CD4-positive, alpha-beta memory T cell (primary cell): ENCODE measurements around the gene SNTB2. TPM values are rescaled to one million over a fixed set of nuclear protein-coding genes. Genes with fewer than 3 reads are reported as not detected.
A peak's percentile ranks its signal among the peaks of the same experiment; 100 is the strongest.

ENCODE experiments used
- CTCF ChIA-PET: fragments of 350-600 bp; sonication (Branson Sonifier 250); formaldehyde crosslinking; loops from one replicate; lab custom pipeline; 2021; ENCODE audit warnings: inconsistent platforms; ENCODE audit not compliant: partially characterized antibody; lab: Charles Lee
- POLR2A ChIA-PET: fragments of 350-600 bp; sonication (Branson Sonifier 250); formaldehyde crosslinking; loops from one replicate; lab custom pipeline; 2021; ENCODE audit not compliant: partially characterized antibody; lab: Charles Lee
- DNase-seq, 5 donors: peaks; one replicate each; pipeline versions ENCODE4 v3.0.0 to v3.0.0-alpha.2; 2020 to 2022; ENCODE audit warnings: mixed read lengths in 1 of 5
- H3K27ac ChIP-seq: one replicate; pipeline ENCODE4 v1.7.0; 2013; ENCODE audit warnings: low read depth, low read length
- H3K27me3 ChIP-seq: 2 replicates; pipeline ENCODE4 v1.7.0; 2013; ENCODE audit warnings: mild to moderate bottlenecking, low read length, moderate library complexity; ENCODE audit not compliant: insufficient read depth
- H3K36me3 ChIP-seq: 2 replicates; pipeline ENCODE4 v1.7.0; 2013; ENCODE audit warnings: mild to moderate bottlenecking, low read length, moderate library complexity; ENCODE audit not compliant: insufficient read depth
- H3K4me1 ChIP-seq: 2 replicates; pipeline ENCODE4 v1.7.0; 2013; ENCODE audit warnings: mild to moderate bottlenecking, low read length, moderate library complexity; ENCODE audit not compliant: insufficient read depth
- H3K4me3 ChIP-seq, 2 donors: one replicate each; pipeline ENCODE4 v1.7.0; 2013; ENCODE audit warnings: low read length in 2 of 2, mild to moderate bottlenecking in 1 of 2
- H3K9me3 ChIP-seq, 2 donors: one replicate each; pipeline ENCODE4 v1.7.0; 2013; ENCODE audit warnings: low read length in 2 of 2, control low read depth in 1 of 2; ENCODE audit not compliant: control insufficient read depth in 1 of 2
- H3K27ac Mint-ChIP-seq, 7 donors: one replicate each; pipeline ENCODE4 v1.8.0; 2020 to 2021; ENCODE audit warnings: mixed read lengths in 7 of 7, mild to moderate bottlenecking in 6 of 7, inconsistent platforms in 3 of 7, moderate library complexity in 3 of 7
- H3K27me3 Mint-ChIP-seq, 2 donors: one replicate each; pipeline ENCODE4 v1.8.0; 2020 to 2021; ENCODE audit warnings: mixed read lengths in 2 of 2
- H3K36me3 Mint-ChIP-seq, 2 donors: one replicate each; pipeline ENCODE4 v1.8.0; 2020 to 2021; ENCODE audit warnings: mixed read lengths in 2 of 2, inconsistent platforms in 1 of 2, mild to moderate bottlenecking in 1 of 2
- H3K4me1 Mint-ChIP-seq, 4 donors: one replicate each; pipeline ENCODE4 v1.8.0; 2020 to 2021; ENCODE audit warnings: mixed read lengths in 4 of 4, mild to moderate bottlenecking in 1 of 4
- H3K4me3 Mint-ChIP-seq, 8 donors: one replicate each; pipeline ENCODE4 v1.8.0; 2020 to 2021; ENCODE audit warnings: mixed read lengths in 8 of 8, mild to moderate bottlenecking in 7 of 8, moderate library complexity in 6 of 8, inconsistent platforms in 3 of 8
- H3K9me3 Mint-ChIP-seq, 8 donors: one replicate each; pipeline ENCODE4 v1.8.0; 2020 to 2021; ENCODE audit warnings: mixed read lengths in 8 of 8, mild to moderate bottlenecking in 5 of 8, inconsistent platforms in 3 of 8, moderate library complexity in 1 of 8
- intact Hi-C: fragments of 100-400 bp; cut with micrococcal nuclease; formaldehyde crosslinking; loops from one replicate; pipeline ENCODE4 v1.15.1; 2023
- polyA plus RNA-seq, 2 donors: library from polyadenylated mRNA; unstranded; fragments of 300-500 nt; fragmentation: Illumina TruSeq; gene quantifications; one replicate each; pipeline ENCODE4 v1.2.3, GENCODE V29; 2021
- total RNA-seq, 2 experiments: library from RNA; stranded (reverse); gene quantifications; one replicate each; pipeline ENCODE4 v1.2.3, GENCODE V29; 2021

The SNTB2 gene
- total and polyA plus RNA-seq, 4 experiments from 2014 or later, result 4.5 to 21.2 (median 17.3) TPM

- peaks cover 49% of the 10 kb centered on the region for H3K4me1 ChIP-seq
- peaks cover 32% of the 10 kb centered on the region for H3K36me3 ChIP-seq
- H3K27me3 Mint-ChIP-seq, result no peaks in the 10 kb centered on the region
- ChIA-PET POLR2A (interaction anchor here (1.0 to 6.3 kb wide), 8 partner anchors 10 to 200 kb away, joined by 3 to 116 read pairs (median 7); partner anchors contain the start of genes COG8, NIP7, SNTB2 and TERF2), CTCF (interaction anchor here (1.5 to 2.2 kb wide), 3 partner anchors 10 to 17 kb away, joined by 3 to 9 read pairs (median 6); partner anchors contain the start of genes COG8 and NIP7)
- no peaks in the 10 kb centered on the region for H3K9me3 Mint-ChIP-seq
- H3K27ac ChIP-seq, result no peak overlapping the region
- H3K36me3 Mint-ChIP-seq, result peaks cover 5 to 37% of the 10 kb centered on the region in 2 donors
- intact Hi-C loops, result no loop called here
- H3K4me3 Mint-ChIP-seq, result peak overlapping the region; percentile 75 to 87 (median 80)
- peak overlapping the region in 1 of 2 donors; percentile 73 for H3K4me3 ChIP-seq
- no peaks in the 10 kb centered on the region for H3K27me3 ChIP-seq
- peaks cover 25 to 53% (median 39%) of the 10 kb centered on the region in 4 donors for H3K4me1 Mint-ChIP-seq
- H3K27ac Mint-ChIP-seq, result peak overlapping the region in 6 of 7 donors; percentile 37 to 90 (median 80)
- DNase-seq, result no peak
- no peaks in the 10 kb centered on the region for H3K9me3 ChIP-seq
Measured at GRCh38 chr16:69328854-69329316, 141.9 kb downstream of the SNTB2 start.

GRCh38 chr16:69329369-69330285 is 142.7 kb downstream of the SNTB2 start:
- H3K27me3 ChIP-seq, result no peaks in the 10 kb centered on the region
- Mint-ChIP-seq H3K4me1 (peaks cover 27 to 59% (median 40%) of the 10 kb centered on the region in 4 donors), H3K27ac (peak overlapping the region in 5 of 7 donors; percentile 49 to 90 (median 81)), H3K4me3 (peak overlapping the region; percentile 75 to 87 (median 80)), H3K9me3 (no peaks in the 10 kb centered on the region), H3K36me3 (peaks cover 10 to 39% of the 10 kb centered on the region in 2 donors), H3K27me3 (no peaks in the 10 kb centered on the region)
- H3K9me3 ChIP-seq, result no peaks in the 10 kb centered on the region
- peak in 2 of 5 donors; percentile 53 to 68 for DNase-seq
- peak overlapping the region; percentile 83 for H3K27ac ChIP-seq
- peak overlapping the region; percentile 17 to 73 for H3K4me3 ChIP-seq
- H3K36me3 ChIP-seq, result peaks cover 32% of the 10 kb centered on the region
- intact Hi-C loops, result loop anchor here (1.0 to 10.0 kb wide), 3 partner anchors 10 to 95 kb away; partner anchors contain the start of genes COG8, CYB5B, NIP7 and VPS4A
- POLR2A ChIA-PET, result interaction anchor here (1.0 to 6.3 kb wide), 14 partner anchors 10 to 425 kb away, joined by 3 to 116 read pairs (median 5); partner anchors contain the start of genes CHTF8, COG8, NIP7 and NOB1
- CTCF ChIA-PET, result interaction anchor here (1.5 to 1.6 kb wide), 2 partner anchors 9 to 11 kb away, joined by 3 to 9 read pairs; partner anchors contain the start of genes COG8 and NIP7
- peaks cover 49% of the 10 kb centered on the region for H3K4me1 ChIP-seq

GRCh38 chr16:69330286-69331109 is 143.5 kb downstream of the SNTB2 start, which contains the start of gene PDF:
Gene PDF, minus strand, starts transcription at chr16:69330588. Its CDS starts 18 bp downstream, at chr16:69330570.
- H3K4me1 Mint-ChIP-seq, result peaks cover 27 to 58% (median 43%) of the 10 kb centered on the region in 4 donors
- H3K27me3 Mint-ChIP-seq, result no peaks in the 10 kb centered on the region
- Histone ChIP-seq H3K36me3 (peaks cover 28% of the 10 kb centered on the region), H3K9me3 (no peaks in the 10 kb centered on the region), H3K27me3 (no peaks in the 10 kb centered on the region), H3K27ac (peak within 1 kb of the TSS; percentile 83), H3K4me3 (peak within 1 kb of the TSS; percentile 36 to 73), H3K4me1 (peaks cover 49% of the 10 kb centered on the region)
- H3K36me3 Mint-ChIP-seq, result peaks cover 15 to 39% of the 10 kb centered on the region in 2 donors
- peak within 1 kb of the TSS; percentile 49 to 90 (median 88) for H3K27ac Mint-ChIP-seq
- intact Hi-C loops, result loop anchor here (1.0 to 10.0 kb wide), 3 partner anchors 9 to 94 kb away; partner anchors contain the start of genes COG8, CYB5B, NIP7 and VPS4A
- CTCF ChIA-PET, result interaction anchor here (1.1 to 1.6 kb wide), 2 partner anchors 11 to 12 kb away, joined by 3 read pairs; no protein-coding TSS in a partner anchor
- no peaks in the 10 kb centered on the region for H3K9me3 Mint-ChIP-seq
- peak within 1 kb of the TSS; percentile 77 to 87 (median 82) for H3K4me3 Mint-ChIP-seq
- POLR2A ChIA-PET, result interaction anchor here (1.0 to 6.3 kb wide), 11 partner anchors 9 to 424 kb away, joined by 3 to 116 read pairs (median 5); partner anchors contain the start of genes CHTF8, COG8, NIP7 and NOB1
- peak; percentile 72 to 82 (median 78) for DNase-seq

- Histone ChIP-seq H3K4me3 (no peak overlapping the region), H3K36me3 (peaks cover 23% of the 10 kb centered on the region), H3K9me3 (no peaks in the 10 kb centered on the region), H3K27ac (no peak overlapping the region), H3K27me3 (no peaks in the 10 kb centered on the region), H3K4me1 (peaks cover 31% of the 10 kb centered on the region)
- intact Hi-C loops, result loop anchor here (10.0 kb wide), 1 partner anchor 90 kb away; the partner anchor contains the start of gene CYB5B
- no peak overlapping the region for H3K27ac Mint-ChIP-seq
- ChIA-PET CTCF (no interaction called here), POLR2A (interaction anchor here (1.9 kb wide), 1 partner anchor 20 kb away, joined by 5 read pairs; no protein-coding TSS in a partner anchor)
- H3K4me3 Mint-ChIP-seq, result peak overlapping the region in 1 of 8 donors; percentile 6
- peaks cover 15 to 43% of the 10 kb centered on the region in 2 donors for H3K36me3 Mint-ChIP-seq
- H3K27me3 Mint-ChIP-seq, result no peaks in the 10 kb centered on the region
- no peak for DNase-seq
- peaks cover 21 to 59% (median 41%) of the 10 kb centered on the region in 4 donors for H3K4me1 Mint-ChIP-seq
- H3K9me3 Mint-ChIP-seq, result no peaks in the 10 kb centered on the region
Measured at GRCh38 chr16:69334696-69335095, 147.7 kb downstream of the SNTB2 start.

- ChIA-PET POLR2A (interaction anchor here (0.6 to 5.0 kb wide), 10 partner anchors 10 to 226 kb away, joined by 3 to 116 read pairs (median 3); partner anchors contain the start of genes PDF, SNTB2 and VPS4A), CTCF (interaction anchor here (0.7 to 2.2 kb wide), 5 partner anchors 10 to 1020 kb away, joined by 3 to 9 read pairs (median 4); partner anchors contain the start of gene VPS4A)
- H3K36me3 Mint-ChIP-seq, result peaks cover 32 to 59% of the 10 kb centered on the region in 2 donors
- Histone ChIP-seq H3K36me3 (peaks cover 34% of the 10 kb centered on the region), H3K27ac (peak overlapping the region; percentile 81), H3K4me1 (peaks cover 39% of the 10 kb centered on the region), H3K4me3 (peak overlapping the region; percentile 77 to 97), H3K27me3 (no peaks in the 10 kb centered on the region), H3K9me3 (no peaks in the 10 kb centered on the region)
- H3K9me3 Mint-ChIP-seq, result no peaks in the 10 kb centered on the region
- H3K27me3 Mint-ChIP-seq, result no peaks in the 10 kb centered on the region
- DNase-seq, result no peak
- H3K4me3 Mint-ChIP-seq, result peak overlapping the region; percentile 96 to 100 (median 100)
- H3K4me1 Mint-ChIP-seq, result peaks cover 36 to 74% (median 55%) of the 10 kb centered on the region in 4 donors
- H3K27ac Mint-ChIP-seq, result peak overlapping the region; percentile 84 to 97 (median 93)
- intact Hi-C loops, result loop anchor here (1.0 to 10.0 kb wide), 6 partner anchors 8 to 227 kb away; partner anchors contain the start of genes CYB5B, NFAT5, PDF and VPS4A
Measured at GRCh38 chr16:69338557-69339288, 151.8 kb downstream of the SNTB2 start.
